NK-92 (cell line): ENCODE results near the gene ST6GALNAC4.

ENCODE experiments used
- DNase-seq: peaks from one replicate; lab custom pipeline; 2025; ENCODE audit not compliant: unreplicated experiment; lab: John Stamatoyannopoulos, UW

ST6GALNAC4 gene

GRCh38 chr9:127931092-127931881 is 14.4 kb upstream of the ST6GALNAC4 start:
- DNase-seq = no peak

DNA sequence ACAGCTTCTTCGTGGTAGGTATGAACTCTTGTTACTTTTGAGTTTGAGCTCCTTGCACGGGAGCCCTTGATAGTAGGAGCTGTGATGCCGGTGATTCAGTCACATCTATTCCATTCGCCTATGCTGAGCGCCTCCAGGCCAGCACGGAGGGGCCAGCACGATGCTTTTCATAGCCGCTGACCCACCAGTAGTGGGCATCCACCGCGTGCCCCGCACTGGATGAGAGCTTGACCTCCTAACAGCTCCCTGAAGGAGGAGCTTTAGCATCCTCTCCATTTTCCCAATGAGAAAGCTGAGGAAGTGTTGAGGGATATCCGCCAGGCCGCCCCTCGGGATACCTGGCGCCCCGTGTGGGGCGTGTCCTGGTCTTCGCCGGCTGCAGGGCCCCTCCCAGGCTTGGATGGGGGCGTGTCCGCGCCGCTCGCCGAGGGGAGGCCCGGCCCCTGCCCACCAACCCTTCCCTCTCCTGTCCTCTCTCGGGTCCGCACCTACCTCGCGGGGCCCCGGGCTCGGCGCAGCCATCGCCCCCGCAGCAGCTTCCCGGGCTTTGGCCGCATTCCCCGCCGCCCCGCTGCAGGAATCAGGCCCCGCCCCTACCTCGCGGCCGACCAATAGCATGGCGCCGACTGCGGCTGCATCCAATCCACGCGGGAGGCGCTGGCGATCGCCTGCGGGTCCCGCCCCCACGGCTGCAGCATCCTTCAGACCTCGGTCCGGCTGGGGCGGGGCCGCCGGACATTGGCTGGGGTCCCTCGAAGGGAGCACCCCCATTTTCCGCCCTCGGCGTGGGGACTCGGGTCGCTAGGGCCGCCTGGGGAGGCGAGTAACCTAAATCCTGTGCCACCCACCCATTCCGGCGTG is 13.6 kb upstream of the ST6GALNAC4 start, which contains the start of gene PIP5KL1:
Gene PIP5KL1, minus strand, starts transcription at position 547 of the 861 bp plus-strand sequence. Its CDS starts 25 bp downstream, at position 522.
- no peak for DNase-seq

DNA sequence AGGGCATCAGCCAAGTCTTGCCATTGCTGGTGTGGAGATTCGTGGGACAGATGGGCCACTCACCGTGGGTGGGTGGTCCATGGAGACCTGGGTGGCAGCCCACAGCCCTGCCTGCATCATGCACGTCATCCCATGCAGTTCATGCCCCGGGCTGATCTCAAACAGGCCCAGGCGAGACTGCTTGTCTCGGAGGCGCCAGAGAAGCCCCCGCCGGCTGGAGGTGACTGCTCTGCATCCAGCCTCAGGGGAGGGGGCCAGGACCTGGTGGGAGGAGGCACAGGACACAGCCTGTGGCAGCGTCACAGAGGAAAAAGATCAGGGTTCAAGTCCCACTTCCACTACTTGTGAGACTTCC is 12.8 kb upstream of the ST6GALNAC4 start:
- no peak for DNase-seq

GRCh38 chr9:127928676-127929624 is 12.1 kb upstream of the ST6GALNAC4 start:
- no peak for DNase-seq

DNA sequence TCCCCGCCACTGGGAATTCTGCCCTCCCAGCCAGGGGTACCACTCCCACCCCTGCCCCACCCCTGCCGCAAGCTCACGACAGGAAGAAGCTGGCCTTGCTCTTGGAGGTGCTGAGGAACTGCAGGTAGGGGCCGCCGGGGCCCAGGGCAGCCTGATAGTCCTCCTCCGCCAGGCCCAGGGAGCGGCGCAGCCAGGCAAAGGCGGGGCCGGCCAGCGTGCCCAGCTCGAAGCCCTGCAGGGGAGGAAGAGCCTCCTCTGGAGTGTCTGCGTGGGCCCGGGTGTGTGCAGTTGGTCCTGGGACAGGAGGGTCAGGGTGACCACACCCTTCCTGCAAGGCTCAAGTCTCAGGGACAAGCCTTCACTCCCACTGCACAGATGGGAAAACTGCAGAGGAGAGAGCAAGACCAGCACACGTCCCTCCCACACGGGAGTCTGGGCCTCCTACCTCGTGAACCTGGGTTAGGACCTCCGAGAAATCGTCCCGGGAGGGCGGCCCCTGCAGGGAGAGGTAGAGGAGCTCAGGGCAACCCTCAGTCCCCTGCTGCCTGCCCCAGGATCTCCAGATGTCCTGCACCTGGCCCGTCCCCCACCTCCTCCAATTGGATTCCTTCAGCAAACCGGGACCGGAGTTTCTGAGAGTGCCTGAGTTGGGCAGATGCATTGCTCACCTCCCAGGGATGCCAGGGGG is 11.3 kb upstream of the ST6GALNAC4 start:
- no peak for DNase-seq

DNA sequence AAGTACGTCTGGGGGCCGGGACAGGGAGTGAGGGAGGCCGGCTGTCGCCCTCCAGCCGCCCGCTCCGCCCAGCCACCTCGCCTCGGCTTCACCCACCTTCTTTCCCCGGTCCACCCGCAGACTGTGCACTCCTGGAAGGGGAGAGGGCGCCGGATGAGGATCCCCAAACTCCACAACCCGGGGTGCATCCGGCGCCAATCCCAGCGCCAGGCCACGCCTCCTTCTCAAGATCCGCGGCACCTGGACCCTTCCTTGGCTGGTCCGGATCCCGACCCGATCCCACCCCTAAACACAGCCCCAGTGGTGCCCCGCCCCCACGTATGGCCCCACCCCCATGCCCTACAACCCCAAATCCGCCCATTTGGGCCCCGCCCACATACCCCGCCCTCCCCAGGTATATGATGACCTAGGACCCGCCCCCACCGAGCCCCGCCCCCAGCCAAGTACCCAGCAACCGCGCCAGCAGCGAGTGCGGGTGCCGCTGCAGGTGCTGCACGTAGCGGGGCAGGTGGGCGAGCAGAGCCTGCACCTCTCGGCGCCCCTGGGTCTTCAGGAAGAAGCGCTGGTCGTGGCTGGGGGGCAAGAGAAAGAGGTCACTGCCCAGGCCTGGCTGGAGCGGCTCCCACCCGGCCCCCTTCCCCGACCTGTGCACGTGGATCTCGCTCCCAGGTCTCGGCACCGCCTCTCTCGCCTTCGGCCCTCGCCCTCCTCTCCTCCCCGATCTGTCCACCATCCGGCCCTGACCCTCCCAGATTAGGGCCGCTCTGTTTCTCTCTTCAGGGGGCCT is 10.6 kb upstream of the ST6GALNAC4 start:
- no peak for DNase-seq

- DNase-seq = no peak
These were observed 10.0 kb upstream of the ST6GALNAC4 start for GRCh38 chr9:127926906-127927200.

GRCh38 chr9:127925959-127926905 is 9.4 kb upstream of the ST6GALNAC4 start:
- DNase-seq = no peak

DNA sequence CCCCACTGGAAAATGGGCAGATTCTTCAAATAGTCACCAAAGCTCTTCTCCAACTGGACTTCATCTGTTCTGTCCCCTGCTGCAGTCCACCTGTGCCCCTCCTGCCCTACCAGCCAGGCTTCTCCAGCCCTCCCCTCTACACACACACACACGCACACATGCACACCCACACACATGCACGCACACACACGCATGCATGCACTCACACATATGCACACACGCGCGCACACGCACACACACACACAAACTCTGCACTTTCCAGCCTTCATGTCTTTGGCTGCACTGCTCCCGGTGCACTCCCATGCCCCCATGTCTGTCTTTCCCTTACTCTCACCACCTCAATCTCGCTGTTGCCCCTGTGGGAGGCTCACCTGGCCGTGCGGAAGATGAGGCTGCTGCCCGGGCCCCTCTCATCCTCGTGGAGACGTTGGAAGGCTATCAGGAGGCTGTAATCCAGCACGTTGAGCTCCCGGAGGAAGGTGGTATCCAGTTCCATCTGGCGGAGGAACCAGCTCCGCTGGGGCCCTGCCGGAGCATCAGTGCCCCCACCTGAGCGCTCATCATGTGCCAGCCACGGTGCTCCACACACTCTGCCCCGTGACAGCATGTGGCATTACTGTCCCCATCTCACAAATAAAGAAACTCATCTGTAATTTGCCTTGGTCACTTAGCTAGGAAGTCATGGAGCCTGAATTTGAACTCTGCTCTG is 8.0 kb upstream of the ST6GALNAC4 start:
- no peak for DNase-seq

DNA sequence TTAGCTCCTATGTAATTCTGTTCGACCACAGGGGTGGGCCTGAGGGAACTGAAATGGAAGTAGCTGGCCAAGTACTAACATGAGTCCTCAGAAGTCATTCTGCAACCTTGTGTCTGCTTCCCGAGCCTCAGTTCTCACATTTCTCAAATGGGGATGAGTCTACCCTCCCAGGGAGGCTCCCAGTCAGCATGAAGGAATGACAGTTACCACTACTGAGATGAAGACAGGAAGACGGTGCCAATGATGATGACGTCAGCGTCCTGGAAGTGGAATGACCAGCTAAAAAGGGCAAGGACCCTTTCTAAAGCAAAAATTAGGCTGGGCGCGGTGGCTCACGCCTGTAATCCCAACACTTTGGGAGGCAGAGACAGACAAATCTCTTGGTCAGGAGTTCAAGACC is 6.9 kb upstream of the ST6GALNAC4 start:
- no peak for DNase-seq

DNA sequence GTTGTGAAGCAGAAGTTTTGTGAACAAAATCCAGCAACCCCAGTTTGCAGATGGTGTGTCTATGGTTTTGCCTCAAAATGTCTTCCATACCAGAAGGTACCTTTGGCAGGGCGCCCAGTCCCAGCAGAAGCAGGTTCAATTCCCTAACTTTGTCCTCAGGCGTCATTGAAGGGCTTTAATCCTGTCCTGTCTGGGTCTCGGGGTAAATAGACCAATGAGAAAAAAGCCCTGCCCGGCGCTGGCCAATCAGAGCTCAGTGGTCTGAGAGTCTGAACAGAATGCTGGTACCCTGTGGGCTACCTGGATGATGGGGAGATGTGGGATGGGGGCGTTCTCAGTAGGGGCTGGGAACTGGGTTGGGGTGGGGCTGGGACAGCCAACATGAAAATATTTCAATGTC is 6.2 kb upstream of the ST6GALNAC4 start:
- DNase-seq = no peak

- no peak for DNase-seq
These were observed 4.8 kb upstream of the ST6GALNAC4 start for GRCh38 chr9:127921557-127922120.

- no peak for DNase-seq
These were observed 4.0 kb upstream of the ST6GALNAC4 start for GRCh38 chr9:127920794-127921193.

GRCh38 chr9:127919253-127919815 is 2.5 kb upstream of the ST6GALNAC4 start:
- no peak for DNase-seq

DNA sequence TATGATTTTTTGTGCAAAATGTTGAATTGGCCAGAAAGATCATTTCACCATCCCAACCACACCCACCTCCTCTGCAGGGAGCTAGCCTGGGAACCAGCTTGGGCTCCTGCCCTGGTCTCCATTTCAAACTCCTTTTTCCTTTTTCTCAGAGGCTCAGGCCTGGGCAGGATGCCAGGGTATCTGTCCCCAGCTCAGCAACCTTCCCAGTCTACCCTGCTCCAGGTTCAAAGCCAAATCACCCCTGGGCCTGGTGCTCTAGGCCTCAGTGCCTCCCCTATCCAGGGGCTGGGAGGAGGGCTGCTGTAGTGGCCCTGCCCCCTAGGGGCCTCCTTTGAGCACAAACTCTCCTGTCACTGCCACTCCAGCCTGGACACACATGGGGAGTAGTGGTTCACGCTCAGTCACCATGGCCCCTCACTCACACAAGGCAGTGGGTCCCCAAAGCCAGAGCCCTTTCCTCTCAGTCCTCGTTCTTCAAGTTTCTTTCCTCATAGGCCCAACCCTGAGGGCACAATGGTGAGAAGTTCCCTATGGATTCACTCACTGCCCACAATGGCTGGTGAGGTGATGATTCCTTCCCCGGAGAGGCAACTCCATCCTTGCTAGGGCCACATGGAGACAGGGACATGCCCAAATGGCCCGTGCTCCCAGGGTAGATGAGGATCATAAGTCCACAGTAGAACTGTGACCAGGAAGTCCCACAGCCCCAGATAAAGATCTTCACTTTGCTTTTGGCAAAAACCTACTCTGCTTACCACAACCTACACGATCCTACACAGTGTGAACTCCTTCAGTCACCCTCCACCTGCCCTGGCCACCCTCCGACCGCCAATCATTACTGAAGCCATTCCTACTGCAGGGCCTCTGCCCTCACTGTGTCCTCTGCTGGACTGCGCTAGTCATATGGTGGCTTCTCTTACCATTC is 1.6 kb upstream of the ST6GALNAC4 start:
- DNase-seq = no peak

- DNase-seq = no peak
These were observed 762 bp upstream of the ST6GALNAC4 start for GRCh38 chr9:127917603-127918002.
